GM18909 (cell line): ENCODE measurements around the gene IDE.
"Not testable (repeated sequence)": the region's sequence is repeated elsewhere in the genome, so short reads cannot be mapped to it uniquely, and the experiment has no call there.

Experiments used
- ATAC-seq: cut with Tn5 transposase; IDR thresholded peaks from one replicate; pipeline ENCODE4 v1.9.1; 2021; ENCODE audit warnings: mild to moderate bottlenecking; ENCODE audit not compliant: unreplicated experiment, poor library complexity

Gene IDE

GRCh38 chr10:92502296-92502808 lies 71.5 kb downstream of the IDE start:
- no peak for ATAC-seq

GRCh38 chr10:92493362-92493761 lies 80.5 kb downstream of the IDE start:
- ATAC-seq: no peak

- ATAC-seq: no peak
Measured at GRCh38 chr10:92492748-92493240, 81.1 kb downstream of the IDE start.

GRCh38 chr10:92490387-92490786 lies 83.5 kb downstream of the IDE start:
- no peak for ATAC-seq

- ATAC-seq: no peak
Measured at GRCh38 chr10:92486637-92487036, 87.3 kb downstream of the IDE start.

- no peak for ATAC-seq
Measured at GRCh38 chr10:92483539-92483938, 90.4 kb downstream of the IDE start.

GRCh38 chr10:92480413-92480812 lies 93.5 kb downstream of the IDE start:
- ATAC-seq: no peak

GRCh38 chr10:92479547-92479946 lies 94.3 kb downstream of the IDE start:
- no peak for ATAC-seq

- ATAC-seq: no peak
Measured at GRCh38 chr10:92478536-92478935, 95.4 kb downstream of the IDE start.

- no peak for ATAC-seq
Measured at GRCh38 chr10:92475357-92475868, 98.5 kb downstream of the IDE start.

GRCh38 chr10:92470026-92470425 lies 103.9 kb downstream of the IDE start:
- no peak for ATAC-seq

GRCh38 chr10:92464364-92464763 lies 109.5 kb downstream of the IDE start:
- no peak for ATAC-seq

GRCh38 chr10:92463582-92463981 lies 110.3 kb downstream of the IDE start:
- no peak for ATAC-seq

- ATAC-seq: not testable (repeated sequence)
Measured at GRCh38 chr10:92454955-92455354, 118.9 kb downstream of the IDE start.

GRCh38 chr10:92452313-92452712 lies 121.6 kb downstream of the IDE start:
- ATAC-seq: no peak

GRCh38 chr10:92451431-92451830 lies 122.5 kb downstream of the IDE start:
- no peak for ATAC-seq

- ATAC-seq: no peak
Measured at GRCh38 chr10:92450896-92451295, 123.0 kb downstream of the IDE start.

- no peak for ATAC-seq
Measured at GRCh38 chr10:92440578-92440977, 133.3 kb downstream of the IDE start.

- ATAC-seq: no peak
Measured at GRCh38 chr10:92438220-92438619, 135.7 kb downstream of the IDE start.

GRCh38 chr10:92436611-92437010 lies 137.3 kb downstream of the IDE start:
- ATAC-seq: no peak

- not testable (repeated sequence) for ATAC-seq
Measured at GRCh38 chr10:92436065-92436464, 137.8 kb downstream of the IDE start.

- ATAC-seq: no peak
Measured at GRCh38 chr10:92434385-92434784, 139.5 kb downstream of the IDE start.

- no peak for ATAC-seq
Measured at GRCh38 chr10:92432596-92432995, 141.3 kb downstream of the IDE start.
